GM12873 (cell line): ENCODE measurements around the gene CYP27A1.

ENCODE experiments used
- CTCF ChIP-seq: IDR thresholded peaks from 2 replicates; pipeline ENCODE4 v1.5.1; 2012; ENCODE audit warnings: low read depth, mild to moderate bottlenecking, moderate library complexity, low read length, control low read depth; ENCODE audit not compliant: insufficient read depth; ENCODE audit errors: missing control alignments

Gene CYP27A1

GRCh38 chr2:218857371-218858137, 75.6 kb downstream of the CYP27A1 start:
- TF ChIP-seq CTCF: no peak

- TF ChIP-seq CTCF: no peak
Observed at GRCh38 chr2:218858138-218858445, 76.1 kb downstream of the CYP27A1 start.

- TF ChIP-seq CTCF: no peak
Observed at GRCh38 chr2:218858671-218859555, 77.0 kb downstream of the CYP27A1 start.

- TF ChIP-seq CTCF: no peak
Observed at GRCh38 chr2:218859556-218859987, 77.6 kb downstream of the CYP27A1 start, which contains the start of gene WNT6. TSS of gene WNT6 (plus strand) at chr2:218859805. CDS start at chr2:218860038, 233 bp downstream.

GRCh38 chr2:218859988-218860831, 78.3 kb downstream of the CYP27A1 start:
- no peak for TF ChIP-seq CTCF

- no peak for TF ChIP-seq CTCF
Observed at GRCh38 chr2:218860950-218861381, 79.0 kb downstream of the CYP27A1 start.

- no peak for TF ChIP-seq CTCF
Observed at GRCh38 chr2:218861645-218862318, 79.8 kb downstream of the CYP27A1 start.
